WTC11 (cell line): ENCODE data around the gene CD84.

ENCODE experiments used
- EMX1 ChIP-seq: fragments of 250-450 bp; sonication (Bioruptor Pico); IDR thresholded peaks from 2 replicates; pipeline ENCODE4 v1.8.0; 2021; ENCODE audit warnings: mild to moderate bottlenecking
- IRF2 ChIP-seq: sonication (generic); formaldehyde crosslinking; IDR thresholded peaks from 2 replicates; pipeline ENCODE4 v1.8.0; 2022; ENCODE audit warnings: low read depth, missing genetic modification reagents, borderline replicate concordance
- NR1H2 ChIP-seq: sonication (generic); formaldehyde crosslinking; IDR thresholded peaks from 2 replicates; pipeline ENCODE4 v1.9.0; 2021; ENCODE audit warnings: mild to moderate bottlenecking, moderate library complexity, missing genetic modification reagents
- ZNF121 ChIP-seq: sonication (generic); formaldehyde crosslinking; IDR thresholded peaks from 2 replicates; pipeline ENCODE4 v1.8.0; 2023; ENCODE audit warnings: missing genetic modification reagents
- ZNF232 ChIP-seq: sonication (generic); formaldehyde crosslinking; IDR thresholded peaks from 2 replicates; pipeline ENCODE4 v1.8.0; 2022; ENCODE audit warnings: mild to moderate bottlenecking, missing genetic modification reagents
- ZNF263 ChIP-seq: sonication (generic); formaldehyde crosslinking; IDR thresholded peaks from 2 replicates; pipeline ENCODE4 v1.8.1; 2022; ENCODE audit warnings: low read depth, mild to moderate bottlenecking, moderate library complexity, missing genetic modification reagents
- ZNF423 ChIP-seq: fragments of 250-450 bp; sonication (Bioruptor Pico); IDR thresholded peaks from 2 replicates; pipeline ENCODE4 v2.1.2; 2022; ENCODE audit warnings: mild to moderate bottlenecking, moderate library complexity
- TF ChIP-seq, protein P1 (sequence below): fragments of 200-600 bp; IDR thresholded peaks from 2 replicates; pipeline ENCODE4 v1.8.0; 2022; ENCODE audit warnings: antibody characterized with exemption
- TF ChIP-seq, protein P2 (sequence below): sonication (generic); formaldehyde crosslinking; IDR thresholded peaks from 2 replicates; pipeline ENCODE4 v1.8.0; 2022; ENCODE audit warnings: mild to moderate bottlenecking, missing genetic modification reagents
- TF ChIP-seq, protein P3 (sequence below): sonication (generic); formaldehyde crosslinking; IDR thresholded peaks from 2 replicates; pipeline ENCODE4 v1.8.1; 2023; ENCODE audit warnings: mild to moderate bottlenecking, missing genetic modification reagents
- TF ChIP-seq, protein P4 (sequence below): sonication (generic); formaldehyde crosslinking; IDR thresholded peaks from 2 replicates; pipeline ENCODE4 v1.8.1; 2023; ENCODE audit warnings: mild to moderate bottlenecking, missing genetic modification reagents, moderate library complexity
- TF ChIP-seq, protein P5 (sequence below): fragments of 250-450 bp; sonication (Bioruptor Pico); IDR thresholded peaks from 2 replicates; pipeline ENCODE4 v2.1.2; 2022; ENCODE audit warnings: mild to moderate bottlenecking, moderate library complexity
- TF ChIP-seq, protein P6 (sequence below): sonication (generic); formaldehyde crosslinking; IDR thresholded peaks from 2 replicates; pipeline ENCODE4 v1.8.1; 2022; ENCODE audit warnings: mild to moderate bottlenecking, missing genetic modification reagents, moderate library complexity, borderline replicate concordance

DNA sequence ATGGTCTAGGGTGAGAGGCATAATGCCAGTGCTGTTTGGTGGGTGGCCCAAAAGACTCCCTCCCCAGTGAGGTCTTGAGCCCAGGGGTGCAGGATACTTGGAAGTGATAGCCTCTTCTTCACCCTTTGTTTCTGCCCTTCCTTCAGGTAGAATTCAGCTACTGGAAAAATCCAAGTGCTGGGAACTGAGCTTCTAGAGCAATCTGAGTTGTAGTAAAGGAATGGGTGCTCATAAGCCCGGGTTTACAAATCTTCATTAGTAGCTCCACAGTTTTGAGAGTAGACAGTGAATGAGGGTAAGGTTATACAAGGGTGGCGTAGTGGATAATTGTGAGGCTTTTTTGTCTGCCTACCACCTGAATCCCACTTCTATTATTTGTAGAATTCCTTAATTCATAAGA is 29.2 kb upstream of the CD84 start:
- TF ChIP-seq, protein P1, sequence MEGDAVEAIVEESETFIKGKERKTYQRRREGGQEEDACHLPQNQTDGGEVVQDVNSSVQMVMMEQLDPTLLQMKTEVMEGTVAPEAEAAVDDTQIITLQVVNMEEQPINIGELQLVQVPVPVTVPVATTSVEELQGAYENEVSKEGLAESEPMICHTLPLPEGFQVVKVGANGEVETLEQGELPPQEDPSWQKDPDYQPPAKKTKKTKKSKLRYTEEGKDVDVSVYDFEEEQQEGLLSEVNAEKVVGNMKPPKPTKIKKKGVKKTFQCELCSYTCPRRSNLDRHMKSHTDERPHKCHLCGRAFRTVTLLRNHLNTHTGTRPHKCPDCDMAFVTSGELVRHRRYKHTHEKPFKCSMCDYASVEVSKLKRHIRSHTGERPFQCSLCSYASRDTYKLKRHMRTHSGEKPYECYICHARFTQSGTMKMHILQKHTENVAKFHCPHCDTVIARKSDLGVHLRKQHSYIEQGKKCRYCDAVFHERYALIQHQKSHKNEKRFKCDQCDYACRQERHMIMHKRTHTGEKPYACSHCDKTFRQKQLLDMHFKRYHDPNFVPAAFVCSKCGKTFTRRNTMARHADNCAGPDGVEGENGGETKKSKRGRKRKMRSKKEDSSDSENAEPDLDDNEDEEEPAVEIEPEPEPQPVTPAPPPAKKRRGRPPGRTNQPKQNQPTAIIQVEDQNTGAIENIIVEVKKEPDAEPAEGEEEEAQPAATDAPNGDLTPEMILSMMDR, result no peak
- TF ChIP-seq ZNF232 (CRISPR knock-in tag), result no peak
- TF ChIP-seq, protein P2, sequence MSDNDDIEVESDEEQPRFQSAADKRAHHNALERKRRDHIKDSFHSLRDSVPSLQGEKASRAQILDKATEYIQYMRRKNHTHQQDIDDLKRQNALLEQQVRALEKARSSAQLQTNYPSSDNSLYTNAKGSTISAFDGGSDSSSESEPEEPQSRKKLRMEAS (CRISPR knock-in tag), result no peak
- TF ChIP-seq, protein P3, sequence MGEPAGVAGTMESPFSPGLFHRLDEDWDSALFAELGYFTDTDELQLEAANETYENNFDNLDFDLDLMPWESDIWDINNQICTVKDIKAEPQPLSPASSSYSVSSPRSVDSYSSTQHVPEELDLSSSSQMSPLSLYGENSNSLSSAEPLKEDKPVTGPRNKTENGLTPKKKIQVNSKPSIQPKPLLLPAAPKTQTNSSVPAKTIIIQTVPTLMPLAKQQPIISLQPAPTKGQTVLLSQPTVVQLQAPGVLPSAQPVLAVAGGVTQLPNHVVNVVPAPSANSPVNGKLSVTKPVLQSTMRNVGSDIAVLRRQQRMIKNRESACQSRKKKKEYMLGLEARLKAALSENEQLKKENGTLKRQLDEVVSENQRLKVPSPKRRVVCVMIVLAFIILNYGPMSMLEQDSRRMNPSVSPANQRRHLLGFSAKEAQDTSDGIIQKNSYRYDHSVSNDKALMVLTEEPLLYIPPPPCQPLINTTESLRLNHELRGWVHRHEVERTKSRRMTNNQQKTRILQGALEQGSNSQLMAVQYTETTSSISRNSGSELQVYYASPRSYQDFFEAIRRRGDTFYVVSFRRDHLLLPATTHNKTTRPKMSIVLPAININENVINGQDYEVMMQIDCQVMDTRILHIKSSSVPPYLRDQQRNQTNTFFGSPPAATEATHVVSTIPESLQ (CRISPR knock-in tag), result no peak
- TF ChIP-seq ZNF121 (CRISPR knock-in tag), result no peak
- no peak for TF ChIP-seq IRF2 (CRISPR knock-in tag)
- TF ChIP-seq, protein P4, sequence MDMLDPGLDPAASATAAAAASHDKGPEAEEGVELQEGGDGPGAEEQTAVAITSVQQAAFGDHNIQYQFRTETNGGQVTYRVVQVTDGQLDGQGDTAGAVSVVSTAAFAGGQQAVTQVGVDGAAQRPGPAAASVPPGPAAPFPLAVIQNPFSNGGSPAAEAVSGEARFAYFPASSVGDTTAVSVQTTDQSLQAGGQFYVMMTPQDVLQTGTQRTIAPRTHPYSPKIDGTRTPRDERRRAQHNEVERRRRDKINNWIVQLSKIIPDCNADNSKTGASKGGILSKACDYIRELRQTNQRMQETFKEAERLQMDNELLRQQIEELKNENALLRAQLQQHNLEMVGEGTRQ (CRISPR knock-in tag), result no peak
- TF ChIP-seq ZNF423 (CRISPR knock-in tag), result no peak
- TF ChIP-seq NR1H2 (CRISPR knock-in tag), result no peak
- TF ChIP-seq, protein P5, sequence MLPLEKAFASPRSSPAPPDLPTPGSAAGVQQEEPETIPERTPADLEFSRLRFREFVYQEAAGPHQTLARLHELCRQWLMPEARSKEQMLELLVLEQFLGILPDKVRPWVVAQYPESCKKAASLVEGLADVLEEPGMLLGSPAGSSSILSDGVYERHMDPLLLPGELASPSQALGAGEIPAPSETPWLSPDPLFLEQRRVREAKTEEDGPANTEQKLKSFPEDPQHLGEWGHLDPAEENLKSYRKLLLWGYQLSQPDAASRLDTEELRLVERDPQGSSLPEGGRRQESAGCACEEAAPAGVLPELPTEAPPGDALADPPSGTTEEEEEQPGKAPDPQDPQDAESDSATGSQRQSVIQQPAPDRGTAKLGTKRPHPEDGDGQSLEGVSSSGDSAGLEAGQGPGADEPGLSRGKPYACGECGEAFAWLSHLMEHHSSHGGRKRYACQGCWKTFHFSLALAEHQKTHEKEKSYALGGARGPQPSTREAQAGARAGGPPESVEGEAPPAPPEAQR (CRISPR knock-in tag), result no peak
- TF ChIP-seq ZNF263 (CRISPR knock-in tag), result no peak
- TF ChIP-seq EMX1 (CRISPR knock-in tag), result no peak
- TF ChIP-seq, protein P6, sequence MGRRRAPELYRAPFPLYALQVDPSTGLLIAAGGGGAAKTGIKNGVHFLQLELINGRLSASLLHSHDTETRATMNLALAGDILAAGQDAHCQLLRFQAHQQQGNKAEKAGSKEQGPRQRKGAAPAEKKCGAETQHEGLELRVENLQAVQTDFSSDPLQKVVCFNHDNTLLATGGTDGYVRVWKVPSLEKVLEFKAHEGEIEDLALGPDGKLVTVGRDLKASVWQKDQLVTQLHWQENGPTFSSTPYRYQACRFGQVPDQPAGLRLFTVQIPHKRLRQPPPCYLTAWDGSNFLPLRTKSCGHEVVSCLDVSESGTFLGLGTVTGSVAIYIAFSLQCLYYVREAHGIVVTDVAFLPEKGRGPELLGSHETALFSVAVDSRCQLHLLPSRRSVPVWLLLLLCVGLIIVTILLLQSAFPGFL (CRISPR knock-in tag), result no peak
